ENCODE results near the gene MAU2. TPM values are rescaled to one million over a fixed set of nuclear protein-coding genes. Genes with fewer than 3 reads are reported as not detected.
"Not testable (repeated sequence)": the region's sequence is repeated elsewhere in the genome, so short reads cannot be mapped to it uniquely, and the experiment has no call there.

Gene MAU2
- total and polyA plus RNA-seq, 7 experiments from 2014 or later, result 16.5 to 170 (median 136) TPM

- DNase-seq (no peak), ATAC-seq (no peak)
- Mint-ChIP-seq H3K27ac (peak overlapping the region; percentile 81 to 97 (median 89)), H3K9me3 (no peaks in the 10 kb centered on the region), H3K36me3 (peaks cover 0 to 10% (median 0%) of the 10 kb centered on the region in 5 donors), H3K4me3 (peak overlapping the region; percentile 91 to 99 (median 94)), H3K4me1 (peaks cover 50 to 64% (median 59%) of the 10 kb centered on the region in 7 donors), H3K27me3 (no peaks in the 10 kb centered on the region)
- peaks cover 29 to 54% of the 10 kb centered on the region in 2 donors for H3K4me1 ChIP-seq (ENCODE audit: control insufficient read depth in 2 of 2, insufficient read depth in 2 of 2, low read length in 2 of 2)
- intact Hi-C loops (cut with micrococcal nuclease), result loop anchor here (5.0 kb wide), 3 partner anchors 195 to 275 kb away; partner anchors contain the start of genes ATP13A1 (in 1 of the 2), BORCS8 (in 1 of the 2), GMIP (in 1 of the 2) and RFXANK (in 1 of the 2)
- H3K9me3 ChIP-seq (ENCODE audit: control insufficient read depth in 2 of 3, low read length in 3 of 3), result no peaks in the 10 kb centered on the region
- ChIA-PET CTCF (interaction anchor here (0.8 to 1.1 kb wide), 3 partner anchors 12 to 104 kb away, joined by 3 to 6 read pairs (median 4); no protein-coding TSS in a partner anchor), POLR2A (interaction anchor here (1.0 to 2.4 kb wide), 3 partner anchors 14 to 22 kb away, joined by 5 to 14 read pairs (median 5); partner anchors contain the start of gene GATAD2A)
- no peaks in the 10 kb centered on the region for H3K36me3 ChIP-seq (ENCODE audit: control insufficient read depth in 2 of 3, insufficient read depth in 3 of 3, low read length in 3 of 3)
- H3K27me3 ChIP-seq (ENCODE audit: control insufficient read depth in 2 of 2, insufficient read depth in 2 of 2, low read length in 2 of 2), result no peaks in the 10 kb centered on the region
- peak overlapping the region; percentile 88 for H3K27ac ChIP-seq (ENCODE audit: low read depth, low read length)
- peak overlapping the region; percentile 86 for H3K4me3 ChIP-seq (ENCODE audit: low read length)
These were observed 66.5 kb downstream of the MAU2 start for GRCh38 chr19:19387108-19387507.

- peak overlapping the region; percentile 59 for H3K27ac ChIP-seq (ENCODE audit: low read depth, low read length)
- Mint-ChIP-seq H3K27me3 (no peaks in the 10 kb centered on the region), H3K36me3 (peaks cover 0 to 10% (median 0%) of the 10 kb centered on the region in 5 donors), H3K9me3 (no peaks in the 10 kb centered on the region), H3K27ac (peak overlapping the region; percentile 46 to 94 (median 86)), H3K4me3 (peak overlapping the region; percentile 86 to 99 (median 94)), H3K4me1 (peaks cover 56 to 73% (median 67%) of the 10 kb centered on the region in 7 donors)
- CTCF ChIA-PET, result interaction anchor here (0.5 to 1.1 kb wide), 5 partner anchors 10 to 102 kb away, joined by 3 to 5 read pairs (median 3); no protein-coding TSS in a partner anchor
- no peak for DNase-seq
- no peaks in the 10 kb centered on the region for H3K36me3 ChIP-seq (ENCODE audit: control insufficient read depth in 2 of 3, insufficient read depth in 3 of 3, low read length in 3 of 3)
- intact Hi-C loops (cut with micrococcal nuclease), result loop anchor here (5.0 kb wide), 3 partner anchors 197 to 273 kb away; partner anchors contain the start of genes ATP13A1 (in 1 of the 2), BORCS8 (in 1 of the 2), GMIP (in 1 of the 2) and RFXANK (in 1 of the 2)
- POLR2A ChIA-PET, result interaction anchor here (0.6 to 2.4 kb wide), 10 partner anchors 8 to 79 kb away, joined by 3 to 14 read pairs (median 4); partner anchors contain the start of gene GATAD2A
- no peak for ATAC-seq
- H3K9me3 ChIP-seq (ENCODE audit: control insufficient read depth in 2 of 3, low read length in 3 of 3), result no peaks in the 10 kb centered on the region
- no peaks in the 10 kb centered on the region for H3K27me3 ChIP-seq (ENCODE audit: control insufficient read depth in 2 of 2, insufficient read depth in 2 of 2, low read length in 2 of 2)
- H3K4me3 ChIP-seq (ENCODE audit: low read length), result no peak overlapping the region
- peaks cover 29 to 66% of the 10 kb centered on the region in 2 donors for H3K4me1 ChIP-seq (ENCODE audit: control insufficient read depth in 2 of 2, insufficient read depth in 2 of 2, low read length in 2 of 2)
These were observed 68.2 kb downstream of the MAU2 start for GRCh38 chr19:19388568-19389555.

DNA sequence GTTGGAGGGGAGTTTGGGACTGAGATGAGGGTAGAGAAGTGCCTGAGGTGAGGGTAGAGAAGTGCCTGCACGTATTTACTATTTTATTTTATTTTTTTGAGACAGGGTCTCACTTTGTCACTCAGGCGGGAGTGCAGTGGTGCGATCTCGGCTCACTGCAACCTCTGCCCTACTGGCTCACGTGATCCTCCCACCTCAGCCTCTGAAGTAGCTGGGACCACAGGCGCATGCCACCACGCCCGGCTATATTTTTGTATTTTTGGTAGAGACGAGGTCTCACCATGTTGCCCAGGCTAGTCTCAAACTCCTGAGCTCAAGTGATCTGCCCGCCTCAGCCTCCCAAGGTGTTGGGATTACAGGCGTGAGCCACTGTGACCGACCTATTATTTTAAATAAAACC lies 69.1 kb downstream of the MAU2 start:
- not testable (repeated sequence) for DNase-seq; H3K4me3 ChIP-seq (ENCODE audit: low read length); H3K27me3 ChIP-seq (ENCODE audit: control insufficient read depth in 2 of 2, insufficient read depth in 2 of 2, low read length in 2 of 2); H3K9me3 Mint-ChIP-seq; ATAC-seq; H3K9me3 ChIP-seq (ENCODE audit: control insufficient read depth in 2 of 3, low read length in 3 of 3); H3K27me3 Mint-ChIP-seq; H3K36me3 ChIP-seq (ENCODE audit: control insufficient read depth in 2 of 3, insufficient read depth in 3 of 3, low read length in 3 of 3)
- Histone ChIP-seq H3K4me1 (ENCODE audit: control insufficient read depth in 2 of 2, insufficient read depth in 2 of 2, low read length in 2 of 2) (peaks cover 33 to 72% of the 10 kb centered on the region in 2 donors), H3K27ac (ENCODE audit: low read depth, low read length) (peak overlapping the region; percentile 49)
- CTCF ChIA-PET, result interaction anchor here (1.1 kb wide), 2 partner anchors 14 to 102 kb away, joined by 3 read pairs; no protein-coding TSS in a partner anchor
- Mint-ChIP-seq H3K27ac (peak overlapping the region in 6 of 9 donors; percentile 51 to 93 (median 72)), H3K4me1 (peaks cover 62 to 82% (median 72%) of the 10 kb centered on the region in 7 donors), H3K36me3 (peaks cover 0 to 11% (median 0%) of the 10 kb centered on the region in 5 donors), H3K4me3 (peak overlapping the region in 9 of 10 donors; percentile 10 to 99 (median 94))
- POLR2A ChIA-PET, result interaction anchor here (0.6 to 1.8 kb wide), 5 partner anchors 10 to 78 kb away, joined by 3 to 7 read pairs (median 3); no protein-coding TSS in a partner anchor
- intact Hi-C loops (cut with micrococcal nuclease), result loop anchor here (5.0 kb wide), 3 partner anchors 197 to 273 kb away; partner anchors contain the start of genes ATP13A1 (in 1 of the 2), BORCS8 (in 1 of the 2), GMIP (in 1 of the 2) and RFXANK (in 1 of the 2)

GRCh38 chr19:19394333-19394732 lies 73.7 kb downstream of the MAU2 start:
- Mint-ChIP-seq H3K27ac (peak overlapping the region in 8 of 9 donors; percentile 19 to 90 (median 80)), H3K4me1 (peaks cover 45 to 68% (median 51%) of the 10 kb centered on the region in 7 donors), H3K4me3 (peak overlapping the region in 8 of 10 donors; percentile 60 to 73 (median 68))
- H3K36me3 ChIP-seq (ENCODE audit: control insufficient read depth in 2 of 3, insufficient read depth in 3 of 3, low read length in 3 of 3); H3K9me3 Mint-ChIP-seq; H3K4me3 ChIP-seq (ENCODE audit: low read length); ATAC-seq; intact Hi-C loops (cut with micrococcal nuclease); H3K27me3 ChIP-seq (ENCODE audit: control insufficient read depth in 2 of 2, insufficient read depth in 2 of 2, low read length in 2 of 2); DNase-seq; H3K36me3 Mint-ChIP-seq; H3K9me3 ChIP-seq (ENCODE audit: control insufficient read depth in 2 of 3, low read length in 3 of 3); H3K27me3 Mint-ChIP-seq: not testable (repeated sequence)
- H3K4me1 ChIP-seq (ENCODE audit: control insufficient read depth in 2 of 2, insufficient read depth in 2 of 2, low read length in 2 of 2), result peaks cover 9 to 46% of the 10 kb centered on the region in 2 donors
- POLR2A ChIA-PET, result interaction anchor here (1.7 kb wide), 1 partner anchor 8 kb away, joined by 6 read pairs; no protein-coding TSS in a partner anchor
- CTCF ChIA-PET, result interaction anchor here (0.6 to 0.9 kb wide), 3 partner anchors 12 to 96 kb away, joined by 3 to 4 read pairs (median 3); no protein-coding TSS in a partner anchor
- peak overlapping the region; percentile 23 for H3K27ac ChIP-seq (ENCODE audit: low read depth, low read length)

DNA sequence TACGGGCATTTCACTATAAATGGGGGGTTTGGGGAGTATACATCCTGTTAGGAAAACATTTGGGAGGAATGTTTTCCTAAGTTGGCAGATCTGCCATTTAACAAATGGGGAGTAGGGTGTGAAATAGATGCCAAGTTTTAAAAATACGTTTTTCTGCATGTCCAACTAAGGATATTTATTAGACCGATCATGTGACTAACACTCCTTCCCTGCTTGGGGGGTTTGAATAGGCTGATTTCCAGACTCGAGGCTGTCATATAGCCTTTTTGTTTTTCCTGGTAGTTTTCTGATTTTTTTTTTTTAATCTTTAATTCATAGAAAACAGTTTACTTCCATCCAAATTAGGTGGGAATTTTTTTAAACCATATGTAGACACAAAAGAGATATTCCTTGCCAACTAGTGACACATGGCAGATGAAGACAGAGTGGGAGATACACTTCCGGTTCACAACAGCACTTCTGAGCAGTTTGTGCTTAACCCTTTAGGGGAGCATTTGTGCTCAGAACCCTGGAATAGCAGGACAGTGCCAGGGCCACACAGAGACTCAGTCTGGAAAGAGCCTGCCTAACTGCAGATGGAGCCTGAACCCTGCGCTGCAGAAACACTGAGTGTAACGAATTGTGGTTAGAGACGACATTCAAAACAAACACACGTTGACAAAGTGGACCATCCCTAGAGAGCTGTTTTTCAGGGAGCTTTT lies 79.3 kb downstream of the MAU2 start:
- H3K27ac ChIP-seq (ENCODE audit: low read depth, low read length), result no peak overlapping the region
- intact Hi-C loops (cut with micrococcal nuclease), result loop anchor here in 1 of 2 donors (10.0 kb wide), 1 partner anchor 205 kb away; no protein-coding TSS in a partner anchor
- peaks cover 2 to 6% of the 10 kb centered on the region in 2 donors for H3K4me1 ChIP-seq (ENCODE audit: control insufficient read depth in 2 of 2, insufficient read depth in 2 of 2, low read length in 2 of 2)
- H3K36me3 ChIP-seq (ENCODE audit: control insufficient read depth in 2 of 3, insufficient read depth in 3 of 3, low read length in 3 of 3), result no peaks in the 10 kb centered on the region
- no peaks in the 10 kb centered on the region for H3K9me3 Mint-ChIP-seq
- H3K4me1 Mint-ChIP-seq, result peaks cover 16 to 56% (median 51%) of the 10 kb centered on the region in 7 donors
- H3K4me3 ChIP-seq (ENCODE audit: low read length), result no peak overlapping the region
- no peaks in the 10 kb centered on the region for H3K36me3 Mint-ChIP-seq
- H3K9me3 ChIP-seq (ENCODE audit: control insufficient read depth in 2 of 3, low read length in 3 of 3), result no peaks in the 10 kb centered on the region
- H3K27me3 Mint-ChIP-seq, result no peaks in the 10 kb centered on the region
- CTCF ChIA-PET, result interaction anchor here (1.2 kb wide), 1 partner anchor 90 kb away, joined by 6 read pairs; no protein-coding TSS in a partner anchor
- peak overlapping the region in 6 of 9 donors; percentile 32 to 77 (median 50) for H3K27ac Mint-ChIP-seq
- no peak for DNase-seq
- ATAC-seq, result no peak
- H3K4me3 Mint-ChIP-seq, result no peak overlapping the region
- POLR2A ChIA-PET, result interaction anchor here (2.3 kb wide), 1 partner anchor 11 kb away, joined by 7 read pairs; no protein-coding TSS in a partner anchor
- H3K27me3 ChIP-seq (ENCODE audit: control insufficient read depth in 2 of 2, insufficient read depth in 2 of 2, low read length in 2 of 2), result no peaks in the 10 kb centered on the region

All from naive thymus-derived CD4-positive, alpha-beta T cell (primary cell).